K562 (cell line): Measurements from ENCODE around the gene CNOT4. TPM values are rescaled to one million over a fixed set of nuclear protein-coding genes. Genes with fewer than 3 reads are reported as not detected.

Source experiments
- ARID4B ChIP-seq: sonication (generic); formaldehyde crosslinking; IDR thresholded peaks from 2 replicates; pipeline ENCODE4 v1.8.0; 2022; ENCODE audit warnings: mild to moderate bottlenecking, missing genetic modification reagents
- ATF4 ChIP-seq: fragments of 450-650 bp; formaldehyde crosslinking; IDR thresholded peaks from 2 replicates; pipeline ENCODE4 v1.4.0; 2022; ENCODE audit warnings: mild to moderate bottlenecking, moderate library complexity
- CBX1 ChIP-seq: sonication (generic); IDR thresholded peaks from 2 replicates; pipeline ENCODE4 v1.6.1; 2016; ENCODE audit warnings: antibody characterized with exemption, low read depth, mild to moderate bottlenecking
- DIDO1 ChIP-seq: fragments of 450-650 bp; IDR thresholded peaks from 2 replicates; pipeline ENCODE4 v1.6.1; 2016; ENCODE audit warnings: low read depth, missing biosample characterization, missing genetic modification characterization
- E2F6 ChIP-seq, 2 experiments: IDR thresholded peaks; 2 replicates each; pipeline ENCODE4 v1.6.1; 2011; ENCODE audit warnings: borderline replicate concordance in 1 of 2, control low read depth in 1 of 2, low read depth in 1 of 2, low read length in 1 of 2, mild to moderate bottlenecking in 1 of 2, mixed read lengths in 1 of 2, moderate library complexity in 1 of 2; ENCODE audit not compliant: insufficient read depth in 1 of 2, insufficient read length in 1 of 2, poor library complexity in 1 of 2, severe bottlenecking in 1 of 2; ENCODE audit errors: extremely low read depth in 1 of 2
- ETV6 ChIP-seq, 3 experiments: fragments of 150-350 bp in 1 of 3; sonication (generic) in 1 of 3; formaldehyde crosslinking in 1 of 3; IDR thresholded peaks; 2 replicates each; pipeline versions ENCODE4 v1.6.1 to v1.8.0; 2014 to 2022; ENCODE audit warnings: borderline replicate concordance in 2 of 3, low read depth in 2 of 3, antibody characterized with exemption in 1 of 3, low read length in 1 of 3, mild to moderate bottlenecking in 1 of 3, missing genetic modification reagents in 1 of 3
- HDAC2 ChIP-seq: fragments of 450-650 bp; IDR thresholded peaks from 2 replicates; pipeline ENCODE4 v1.6.1; 2016; ENCODE audit warnings: mild to moderate bottlenecking
- KAT2B ChIP-seq: IDR thresholded peaks from one replicate; pipeline ENCODE4 v1.6.1; 2012; ENCODE audit warnings: low read depth, mild to moderate bottlenecking, control low read depth, inconsistent platforms, low read length, moderate library complexity
- KDM1A ChIP-seq, 2 experiments: fragments of 450-650 bp; IDR thresholded peaks; 2 replicates each; pipeline ENCODE4 v1.6.1; 2016; ENCODE audit warnings: mild to moderate bottlenecking in 2 of 2
- KLF13 ChIP-seq: fragments of 450-650 bp; IDR thresholded peaks from 2 replicates; pipeline ENCODE4 v1.6.1; 2016; ENCODE audit warnings: missing genetic modification characterization, low read depth, mild to moderate bottlenecking, missing compliant biosample characterization, moderate library complexity, borderline replicate concordance
- MAZ ChIP-seq, 2 experiments: fragments of 450-650 bp in 1 of 2; sonication (generic) in 1 of 2; formaldehyde crosslinking; IDR thresholded peaks in 1 of 2; conservative IDR thresholded peaks in 1 of 2; 2 replicates each; pipeline versions ENCODE4 v1.4.0 to v1.5.0; 2020; ENCODE audit warnings: mild to moderate bottlenecking in 1 of 2, missing genetic modification reagents in 1 of 2
- POLR2H ChIP-seq: IDR thresholded peaks from 2 replicates; pipeline ENCODE4 v1.6.1; 2016; ENCODE audit warnings: missing genetic modification characterization, low read depth, mild to moderate bottlenecking, control low read depth, missing compliant biosample characterization, moderate library complexity
- POLR3A ChIP-seq: IDR thresholded peaks from 2 replicates; pipeline ENCODE4 v1.6.1; 2011; ENCODE audit warnings: borderline replicate concordance, mild to moderate bottlenecking, moderate library complexity; ENCODE audit not compliant: insufficient read length, insufficient read depth; ENCODE audit errors: extremely low read depth
- SIN3B ChIP-seq: fragments of 450-650 bp; IDR thresholded peaks from 2 replicates; pipeline ENCODE4 v1.6.1; 2017; ENCODE audit warnings: low read depth, mild to moderate bottlenecking, moderate library complexity
- ZNF140 ChIP-seq: fragments of 250-450 bp; sonication (Bioruptor Pico); IDR thresholded peaks from 2 replicates; pipeline ENCODE4 v1.8.0; 2021; ENCODE audit warnings: moderate library complexity, mild to moderate bottlenecking, inconsistent platforms
- ZNF75A ChIP-seq: fragments of 450-650 bp; formaldehyde crosslinking; IDR thresholded peaks from 2 replicates; pipeline ENCODE4 v1.4.0; 2020; ENCODE audit warnings: mild to moderate bottlenecking
- polyA plus RNA-seq, 8 experiments: library from polyadenylated mRNA; depleted of rRNA in 4 of 8; stranded (reverse) in 5 of 8; unstranded in 3 of 8; fragments of >200 nt; fragmentation: Nextera tagmentation in 2 of 8; fragmentation: Illumina TruSeq in 1 of 8; extraction: Ambion mirVana in 2 of 8; extraction: Trizol in 1 of 8; gene quantifications; 2 replicates each; pipeline versions ENCODE4 v1.2.1 to v1.2.3, GENCODE V29; 2011 to 2014; ENCODE audit warnings: inconsistent platforms in 1 of 8, missing spikeins in 1 of 8
- total RNA-seq, 7 experiments: library from RNA; depleted of rRNA in 6 of 7; stranded (reverse); fragments of >200 nt in 6 of 7; fragmentation: Illumina TruSeq in 2 of 7; extraction: Trizol in 2 of 7; gene quantifications; 2 replicates each; pipeline versions ENCODE4 v1.2.1 to v1.2.3, GENCODE V29; 2011 to 2021; ENCODE audit warnings: low replicate concordance in 1 of 7

CNOT4 gene
- total and polyA plus RNA-seq, 9 of the 15 experiments (the other 6 are each of a cell fraction or from before 2014, with no cell fraction given), result 8.6 to 24.1 (median 15.4) TPM

- TF ChIP-seq ATF4 (CRISPR knock-in tag) (no peak), ZNF75A (CRISPR knock-in tag) (no peak), KDM1A (IDR thresholded peaks at IDR 0.05) (0 out of 4 replicates have a peak, but pooled peaks have one; percentile 18 to 32), ARID4B (CRISPR knock-in tag) (no peak), CBX1 (no peak), ETV6 (IDR thresholded peaks at IDR 0.05; ENCODE audit: borderline replicate concordance in 1 of 2, low read depth in 2 of 2, low read length in 1 of 2) (no peak), ETV6 (CRISPR knock-in tag; IDR thresholded peaks at IDR 0.05; ENCODE audit: borderline replicate concordance) (no peak), SIN3B (no peak), MAZ (CRISPR knock-in tag; conservative IDR thresholded peaks at IDR 0.05 in 1 of 2, IDR thresholded peaks at IDR 0.05 in 1 of 2) (no peak), KLF13 (tag) (no peak), E2F6 (IDR thresholded peaks at IDR 0.05; ENCODE audit: borderline replicate concordance in 1 of 2, extremely low read depth in 1 of 2, insufficient read depth in 1 of 2, insufficient read length in 1 of 2, low read depth in 1 of 2, low read length in 1 of 2, poor library complexity in 1 of 2, severe bottlenecking in 1 of 2) (no peak), POLR3A (no peak), KAT2B (no peak), POLR2H (tag) (no peak), ZNF140 (CRISPR knock-in tag) (no peak), DIDO1 (tag) (no peak), HDAC2 (no peak)
Observed at GRCh38 chr7:135525426-135525825, 15.5 kb upstream of the CNOT4 start (continued).
